ENCODE data around the gene SP1. TPM values are rescaled to one million over a fixed set of nuclear protein-coding genes. Genes with fewer than 3 reads are reported as not detected.
A peak's percentile ranks its signal among the peaks of the same experiment; 100 is the strongest.

SP1 gene
- total and polyA plus RNA-seq, 9 of the 15 experiments (the other 6 are each of a cell fraction or from before 2014, with no cell fraction given): 8.0 to 65.5 (median 41.6) TPM

DNA sequence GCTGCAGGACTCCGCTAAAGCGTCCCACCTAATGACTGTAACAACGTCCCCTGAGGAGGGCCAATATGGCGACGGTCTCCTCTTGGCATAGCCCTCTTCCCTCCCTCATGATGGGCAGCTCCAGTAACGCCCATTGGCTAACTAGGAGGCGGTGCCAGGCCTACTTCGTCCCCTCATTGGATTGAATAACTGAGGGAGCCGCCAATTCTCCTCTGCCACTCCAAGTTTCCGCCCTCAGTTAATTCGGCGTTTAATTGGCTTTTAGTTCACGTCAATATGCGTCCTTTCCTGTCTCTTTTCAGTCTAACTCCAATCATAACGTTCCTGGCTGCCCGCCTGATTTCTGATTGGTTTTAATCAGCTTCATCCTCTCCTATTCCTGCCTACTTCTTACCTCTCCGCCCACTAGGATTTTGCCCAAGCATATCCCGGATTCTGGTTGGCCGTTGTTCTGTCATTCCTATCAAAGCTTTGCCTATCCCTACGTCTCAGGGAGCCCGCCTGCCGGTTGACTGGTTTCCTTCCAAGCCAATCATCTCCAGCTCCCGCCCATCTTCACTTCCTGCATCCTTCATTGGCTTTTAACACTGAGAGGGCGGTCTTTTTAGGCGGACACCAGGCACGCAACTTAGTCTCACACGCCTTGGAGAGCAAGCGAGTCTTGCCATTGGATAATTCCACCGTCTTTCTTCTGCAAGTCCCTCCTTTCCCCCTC lies 430 bp upstream of the SP1 start (continued):
- TF ChIP-seq MBD1 (CRISPR knock-in tag; IDR thresholded peaks at IDR 0.05): no peak
- TF ChIP-seq HEY1 (CRISPR knock-in tag; IDR thresholded peaks at IDR 0.05; ENCODE audit: borderline replicate concordance): peak; percentile 62; the same call in 1 of the 2 replicates
- TF ChIP-seq TBL1XR1 (IDR thresholded peaks at IDR 0.05; ENCODE audit: low read length in 2 of 2): 0 out of 4 replicates have a peak, but pooled peaks of 1 of the 2 experiments have one; percentile 27
- TF ChIP-seq RFX5 (IDR thresholded peaks at IDR 0.05; ENCODE audit: low read depth, low read length): 0 out of 2 replicates have a peak, but pooled peaks have one; percentile 11
- TF ChIP-seq TCF7 (IDR thresholded peaks at IDR 0.05; ENCODE audit: borderline replicate concordance): no peak
- no peak for TF ChIP-seq CREBBP (IDR thresholded peaks at IDR 0.05; ENCODE audit: low read depth, low read length)
- no peak for TF ChIP-seq BCL6 (CRISPR knock-in tag; IDR thresholded peaks at IDR 0.05)
- TF ChIP-seq NCOA1 (IDR thresholded peaks at IDR 0.05; ENCODE audit: low read depth): no peak
- no peak for TF ChIP-seq ZNF668 (CRISPR knock-in tag; IDR thresholded peaks at IDR 0.05)
- TF ChIP-seq ZNF551 (CRISPR knock-in tag; IDR thresholded peaks at IDR 0.05): no peak
- no peak for TF ChIP-seq MITF (IDR thresholded peaks at IDR 0.05)
- TF ChIP-seq CBFA2T3 (IDR thresholded peaks at IDR 0.05): no peak
- TF ChIP-seq ZNF584 (CRISPR knock-in tag; IDR thresholded peaks at IDR 0.05; ENCODE audit: low read depth): no peak
- no peak for TF ChIP-seq ARID4B (CRISPR knock-in tag; IDR thresholded peaks at IDR 0.05)
- TF ChIP-seq SREBF1 (IDR thresholded peaks at IDR 0.05; ENCODE audit: borderline replicate concordance, low read depth, low read length): peak; percentile 11; the same call in 1 of the 2 replicates
- TF ChIP-seq PML (IDR thresholded peaks at IDR 0.05; ENCODE audit: low read length): peak; percentile 82
- TF ChIP-seq ZNF165 (CRISPR knock-in tag; IDR thresholded peaks at IDR 0.05; ENCODE audit: borderline replicate concordance): no peak
- TF ChIP-seq MBD2 (IDR thresholded peaks at IDR 0.05; ENCODE audit: borderline replicate concordance, low read depth): peak; percentile 100
- no peak for TF ChIP-seq VEZF1 (CRISPR knock-in tag; IDR thresholded peaks at IDR 0.05)
- no peak for TF ChIP-seq CBX8 (IDR thresholded peaks at IDR 0.05; ENCODE audit: borderline replicate concordance, extremely low read depth, low read depth, low read length, poor library complexity, severe bottlenecking)
